ENCODE measurements around the gene RB1. TPM values are rescaled to one million over a fixed set of nuclear protein-coding genes. Genes with fewer than 3 reads are reported as not detected.

RB1 gene
- total and polyA plus RNA-seq, 2 donors (not counting 3 experiments of a cell fraction or from before 2014, with no cell fraction given), result 8.0 to 41.2 TPM

- FAIRE-seq (no peak), DNase-seq (ENCODE audit: low read depth, low spot score) (no peak)
- H3K27ac ChIP-seq (ENCODE audit: insufficient read depth, low read depth, low read length), result no peak overlapping the region
- TF ChIP-seq GATA2 (IDR thresholded peaks at IDR 0.05; ENCODE audit: insufficient read depth, insufficient read length, low read depth, low read length) (no peak), FOS (IDR thresholded peaks at IDR 0.05; ENCODE audit: borderline replicate concordance, insufficient read depth, low read length) (no peak), EZH2 (IDR thresholded peaks at IDR 0.05; ENCODE audit: borderline replicate concordance, low read depth, low read length, severe bottlenecking) (no peak), MAX (IDR thresholded peaks at IDR 0.05; ENCODE audit: insufficient read depth, insufficient read length) (no peak)
- H3K4me2 ChIP-seq (ENCODE audit: insufficient read depth, low read length), result no peak overlapping the region
- H3K36me3 ChIP-seq (ENCODE audit: control insufficient read depth in 2 of 2, extremely low read depth in 1 of 2, insufficient read depth in 2 of 2, low read length in 2 of 2), result peaks cover 0 to 7% of the 10 kb centered on the region in 2 experiments
- POLR2A ChIA-PET, result no interaction called here
- no peaks in the 10 kb centered on the region for H3K4me1 ChIP-seq (ENCODE audit: control insufficient read depth, extremely low read depth, insufficient read depth, low read length)
- H3K79me2 ChIP-seq (ENCODE audit: control insufficient read depth, insufficient read depth, low read length), result peaks cover 5% of the 10 kb centered on the region
- no peaks in the 10 kb centered on the region for H3K27me3 ChIP-seq (ENCODE audit: control insufficient read depth in 2 of 2, insufficient read depth in 2 of 2, low read length in 2 of 2)
- CTCF ChIA-PET, result no interaction called here
- intact Hi-C loops (cut with micrococcal nuclease), result no loop called here
- dilution Hi-C loops (cut with MboI; ENCODE audit: extremely low pct_ligation_motif_present, low sequenced_read_pairs), result no loop called here
- no peak overlapping the region for H2AFZ ChIP-seq (ENCODE audit: low read depth, low read length)
- no peak overlapping the region for H3K4me3 ChIP-seq (replicated peaks in 1 of 3; ENCODE audit: insufficient read depth in 1 of 3, low read depth in 1 of 3, low read length in 3 of 3)
- H4K20me1 ChIP-seq (replicated peaks; ENCODE audit: control insufficient read depth, extremely low read depth, insufficient read depth, low read length), result no peaks in the 10 kb centered on the region
- H3K9me1 ChIP-seq (replicated peaks; ENCODE audit: control insufficient read depth, extremely low read depth, insufficient read depth, low read length), result no peaks in the 10 kb centered on the region
- no peaks in the 10 kb centered on the region for H3K9me3 ChIP-seq (replicated peaks; ENCODE audit: control insufficient read depth, insufficient read depth, low read length)
- no TSS peak for BruUV-seq (replicated peaks)
- H3K9ac ChIP-seq (replicated peaks; ENCODE audit: extremely low read depth, insufficient read depth, low read length), result no peak overlapping the region
Observed at GRCh38 chr13:48320891-48321510, 17.4 kb downstream of the RB1 start.

- Histone ChIP-seq H3K9me3 (replicated peaks; ENCODE audit: control insufficient read depth, insufficient read depth, low read length) (no peaks in the 10 kb centered on the region), H3K9me1 (replicated peaks; ENCODE audit: control insufficient read depth, extremely low read depth, insufficient read depth, low read length) (no peaks in the 10 kb centered on the region), H3K36me3 (ENCODE audit: control insufficient read depth in 2 of 2, extremely low read depth in 1 of 2, insufficient read depth in 2 of 2, low read length in 2 of 2) (peaks cover 0 to 4% of the 10 kb centered on the region in 2 experiments), H3K4me3 (replicated peaks in 1 of 3; ENCODE audit: insufficient read depth in 1 of 3, low read depth in 1 of 3, low read length in 3 of 3) (no peak overlapping the region), H3K27ac (ENCODE audit: insufficient read depth, low read depth, low read length) (no peak overlapping the region), H3K79me2 (ENCODE audit: control insufficient read depth, insufficient read depth, low read length) (peaks cover 5% of the 10 kb centered on the region), H3K4me2 (ENCODE audit: insufficient read depth, low read length) (no peak overlapping the region), H2AFZ (ENCODE audit: low read depth, low read length) (no peak overlapping the region), H3K4me1 (ENCODE audit: control insufficient read depth, extremely low read depth, insufficient read depth, low read length) (no peaks in the 10 kb centered on the region), H3K27me3 (ENCODE audit: control insufficient read depth in 2 of 2, insufficient read depth in 2 of 2, low read length in 2 of 2) (no peaks in the 10 kb centered on the region), H4K20me1 (replicated peaks; ENCODE audit: control insufficient read depth, extremely low read depth, insufficient read depth, low read length) (no peaks in the 10 kb centered on the region), H3K9ac (replicated peaks; ENCODE audit: extremely low read depth, insufficient read depth, low read length) (no peak overlapping the region)
- POLR2A ChIA-PET, result no interaction called here
- BruUV-seq (replicated peaks), result no TSS peak
- no peak for FAIRE-seq
- intact Hi-C loops (cut with micrococcal nuclease), result no loop called here
- CTCF ChIA-PET, result no interaction called here
- no peak for TF ChIP-seq MYC (IDR thresholded peaks at IDR 0.05; ENCODE audit: low read depth, low read length)
- TF ChIP-seq JUN (IDR thresholded peaks at IDR 0.05; ENCODE audit: borderline replicate concordance, insufficient read depth, insufficient read length, low read depth), result no peak
- DNase-seq (ENCODE audit: low read depth, low spot score), result no peak
- dilution Hi-C loops (cut with MboI; ENCODE audit: extremely low pct_ligation_motif_present, low sequenced_read_pairs), result no loop called here
Observed at GRCh38 chr13:48322294-48322693, 18.7 kb downstream of the RB1 start.

All from endothelial cell of umbilical vein (primary cell).